Measurements from ENCODE around the gene PIGQ. TPM values are rescaled to one million over a fixed set of nuclear protein-coding genes. Genes with fewer than 3 reads are reported as not detected.

The PIGQ gene
- total and polyA plus RNA-seq, 4 donors, result 34.9 to 98.2 (median 61.4) TPM

GRCh38 chr16:616733-617586, 47.2 kb downstream of the PIGQ start:
- Histone ChIP-seq H3K36me3 (ENCODE audit: control insufficient read depth in 4 of 4, insufficient read depth in 4 of 4, low read length in 4 of 4) (peaks cover 0 to 9% (median 0%) of the 10 kb centered on the region in 4 donors), H3K4me3 (no peak overlapping the region), H3K9me3 (ENCODE audit: control insufficient read depth in 4 of 4, insufficient read depth in 3 of 4, low read length in 3 of 4) (peaks cover 0 to 1% (median 0%) of the 10 kb centered on the region in 4 donors), H3K9ac (ENCODE audit: insufficient read depth in 1 of 2, low read length in 2 of 2) (no peak overlapping the region), H3K27ac (ENCODE audit: low read depth in 1 of 2, low read length in 1 of 2) (peak overlapping the region in 1 of 2 donors; percentile 96), H3K27me3 (ENCODE audit: control insufficient read depth in 3 of 3, insufficient read depth in 3 of 3, low read length in 2 of 3) (no peaks in the 10 kb centered on the region), H3K4me1 (ENCODE audit: control insufficient read depth in 5 of 5, insufficient read depth in 5 of 5, low read length in 5 of 5) (peaks cover 0 to 9% (median 4%) of the 10 kb centered on the region in 5 donors)
- WGBS, 2 donors, result 70 to 88% methylated on average over 39 of the region's 39 CpGs
- no peak for TF ChIP-seq CTCF (IDR thresholded peaks at IDR 0.05; ENCODE audit: control extremely low read depth, extremely low read depth)
- ATAC-seq (ENCODE audit: insufficient read depth, low FRiP score) (peak; percentile 73), DNase-seq (peak; percentile 29 to 67 (median 47))

GRCh38 chr16:617855-618254, 48.1 kb downstream of the PIGQ start:
- Histone ChIP-seq H3K27me3 (ENCODE audit: control insufficient read depth in 3 of 3, insufficient read depth in 3 of 3, low read length in 2 of 3) (no peaks in the 10 kb centered on the region), H3K9ac (ENCODE audit: insufficient read depth in 1 of 2, low read length in 2 of 2) (no peak overlapping the region), H3K4me3 (peak overlapping the region; percentile 8), H3K27ac (ENCODE audit: low read depth in 1 of 2, low read length in 1 of 2) (peak overlapping the region in 1 of 2 donors; percentile 84), H3K4me1 (ENCODE audit: control insufficient read depth in 5 of 5, insufficient read depth in 5 of 5, low read length in 5 of 5) (peaks cover 0 to 9% (median 8%) of the 10 kb centered on the region in 5 donors), H3K9me3 (ENCODE audit: control insufficient read depth in 4 of 4, insufficient read depth in 3 of 4, low read length in 3 of 4) (peaks cover 0 to 1% (median 0%) of the 10 kb centered on the region in 4 donors), H3K36me3 (ENCODE audit: control insufficient read depth in 4 of 4, insufficient read depth in 4 of 4, low read length in 4 of 4) (peaks cover 0 to 9% (median 0%) of the 10 kb centered on the region in 4 donors)
- DNase-seq (no peak), ATAC-seq (ENCODE audit: insufficient read depth, low FRiP score) (no peak)
- no peak for TF ChIP-seq CTCF (IDR thresholded peaks at IDR 0.05; ENCODE audit: control extremely low read depth, extremely low read depth)
- 74 to 88% methylated on average over 16 of the region's 16 CpGs for WGBS, 2 donors

GRCh38 chr16:619476-620100, 49.8 kb downstream of the PIGQ start:
- peaks cover 0 to 1% (median 0%) of the 10 kb centered on the region in 4 donors for H3K9me3 ChIP-seq (ENCODE audit: control insufficient read depth in 4 of 4, insufficient read depth in 3 of 4, low read length in 3 of 4)
- DNase-seq (no peak), ATAC-seq (ENCODE audit: insufficient read depth, low FRiP score) (no peak)
- H3K9ac ChIP-seq (ENCODE audit: insufficient read depth in 1 of 2, low read length in 2 of 2), result no peak overlapping the region
- H3K4me3 ChIP-seq, result no peak overlapping the region
- H3K36me3 ChIP-seq (ENCODE audit: control insufficient read depth in 4 of 4, insufficient read depth in 4 of 4, low read length in 4 of 4), result peaks cover 0 to 6% (median 0%) of the 10 kb centered on the region in 4 donors
- no peak for TF ChIP-seq CTCF (IDR thresholded peaks at IDR 0.05; ENCODE audit: control extremely low read depth, extremely low read depth)
- no peak overlapping the region for H3K27ac ChIP-seq (ENCODE audit: low read depth in 1 of 2, low read length in 1 of 2)
- peaks cover 0 to 9% (median 8%) of the 10 kb centered on the region in 5 donors for H3K4me1 ChIP-seq (ENCODE audit: control insufficient read depth in 5 of 5, insufficient read depth in 5 of 5, low read length in 5 of 5)
- no peaks in the 10 kb centered on the region for H3K27me3 ChIP-seq (ENCODE audit: control insufficient read depth in 3 of 3, insufficient read depth in 3 of 3, low read length in 2 of 3)
- WGBS, 2 donors, result 89 to 93% methylated on average over 20 of the region's 20 CpGs

Data from lung (tissue), 12 donors.